Nephron (organoid): ENCODE data around the gene TARS2.

Experiments
- H3K27ac Mint-ChIP-seq, 3 experiments: 2 replicates each; pipeline ENCODE4 v1.8.0; 2020; ENCODE audit warnings: mixed read lengths in 3 of 3, mild to moderate bottlenecking in 2 of 3, moderate library complexity in 1 of 3
- H3K27me3 Mint-ChIP-seq: 2 replicates; pipeline ENCODE4 v1.8.0; 2021; ENCODE audit warnings: low read depth, mild to moderate bottlenecking, moderate library complexity, mixed read lengths
- H3K36me3 Mint-ChIP-seq: 2 replicates; pipeline ENCODE4 v1.8.0; 2020; ENCODE audit warnings: low read depth, mixed read lengths
- H3K4me1 Mint-ChIP-seq: 2 replicates; pipeline ENCODE4 v1.8.0; 2020; ENCODE audit warnings: mixed read lengths
- H3K4me3 Mint-ChIP-seq, 3 experiments: 2 replicates each; pipeline ENCODE4 v1.8.0; 2020; ENCODE audit warnings: mild to moderate bottlenecking in 3 of 3, mixed read lengths in 3 of 3, moderate library complexity in 2 of 3
- H3K9me3 Mint-ChIP-seq: 2 replicates; pipeline ENCODE4 v1.8.0; 2020; ENCODE audit warnings: mixed read lengths
- CTCF ChIP-seq, 3 experiments: fragments of 200-600 bp; sonication (generic); IDR thresholded peaks; one replicate each; pipeline ENCODE4 v1.5.0; 2021; ENCODE audit warnings: antibody characterized with exemption in 3 of 3; ENCODE audit not compliant: unreplicated experiment in 3 of 3

TARS2 gene

GRCh38 chr1:150486966-150487762 lies at the start of gene TARS2:
TSS of gene TARS2 (plus strand) at chr1:150487419. CDS start at chr1:150487451, 32 bp downstream.
- peaks cover 13% of the 10 kb centered on the region for H3K4me1 Mint-ChIP-seq
- no peaks in the 10 kb centered on the region for H3K27me3 Mint-ChIP-seq
- peak within 1 kb of the TSS; percentile 86 to 91 (median 87) for H3K27ac Mint-ChIP-seq

GRCh38 chr1:150441121-150441520 lies 46.1 kb upstream of the TARS2 start:
- Mint-ChIP-seq H3K27me3 (no peaks in the 10 kb centered on the region), H3K27ac (peak overlapping the region in 1 of 3 experiments; percentile 23), H3K9me3 (no peaks in the 10 kb centered on the region), H3K4me3 (no peak overlapping the region), H3K36me3 (peaks cover 62% of the 10 kb centered on the region), H3K4me1 (peaks cover 10% of the 10 kb centered on the region)
- no peak for TF ChIP-seq CTCF (IDR thresholded peaks at IDR 0.05; ENCODE audit: unreplicated experiment in 3 of 3)

More at GRCh38 chr1:150486966-150487762, at the start of gene TARS2:
- Mint-ChIP-seq H3K9me3 (no peaks in the 10 kb centered on the region), H3K36me3 (peaks cover 23% of the 10 kb centered on the region), H3K4me3 (peak within 1 kb of the TSS; percentile 83 to 90 (median 86))
- TF ChIP-seq CTCF (IDR thresholded peaks at IDR 0.05; ENCODE audit: unreplicated experiment in 3 of 3) = peak in 1 of 3 experiments; percentile 8

DNA sequence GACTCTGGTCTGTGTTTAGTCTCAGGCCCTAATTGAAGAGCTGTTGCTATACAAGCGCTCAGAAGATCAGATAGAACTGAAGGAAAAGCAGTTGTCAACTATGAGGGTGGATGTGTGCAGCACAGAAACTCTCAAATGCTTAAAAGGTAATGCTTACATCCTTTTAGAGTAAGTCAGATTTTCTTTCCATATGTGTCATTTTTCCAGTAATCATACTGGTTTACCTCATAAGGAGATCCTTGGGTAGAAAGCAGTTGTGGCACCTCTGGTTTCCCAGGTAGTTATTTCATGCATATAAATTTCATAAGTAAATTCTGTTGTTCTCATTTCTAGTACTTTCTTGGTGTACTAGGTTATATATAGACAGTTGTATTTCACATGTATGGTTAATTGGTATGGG lies 43.0 kb upstream of the TARS2 start:
- H3K4me3 Mint-ChIP-seq = no peak overlapping the region
- peaks cover 71% of the 10 kb centered on the region for H3K36me3 Mint-ChIP-seq
- no peaks in the 10 kb centered on the region for H3K9me3 Mint-ChIP-seq
- H3K27ac Mint-ChIP-seq = no peak overlapping the region
- H3K4me1 Mint-ChIP-seq = peaks cover 10% of the 10 kb centered on the region
- H3K27me3 Mint-ChIP-seq = no peaks in the 10 kb centered on the region
- TF ChIP-seq CTCF (IDR thresholded peaks at IDR 0.05; ENCODE audit: unreplicated experiment in 3 of 3) = no peak

- no peak overlapping the region for H3K4me3 Mint-ChIP-seq
- H3K27ac Mint-ChIP-seq = no peak overlapping the region
- H3K27me3 Mint-ChIP-seq = no peaks in the 10 kb centered on the region
- no peaks in the 10 kb centered on the region for H3K4me1 Mint-ChIP-seq
- TF ChIP-seq CTCF (IDR thresholded peaks at IDR 0.05; ENCODE audit: unreplicated experiment in 3 of 3) = no peak
- no peaks in the 10 kb centered on the region for H3K9me3 Mint-ChIP-seq
- H3K36me3 Mint-ChIP-seq = peaks cover 54% of the 10 kb centered on the region
Observed at GRCh38 chr1:150456146-150456647, 31.0 kb upstream of the TARS2 start.

GRCh38 chr1:150464422-150464826 lies 22.8 kb upstream of the TARS2 start:
- Mint-ChIP-seq H3K27me3 (no peaks in the 10 kb centered on the region), H3K4me1 (no peaks in the 10 kb centered on the region), H3K4me3 (no peak overlapping the region), H3K9me3 (no peaks in the 10 kb centered on the region), H3K36me3 (peaks cover 27% of the 10 kb centered on the region), H3K27ac (no peak overlapping the region)
- TF ChIP-seq CTCF (IDR thresholded peaks at IDR 0.05; ENCODE audit: unreplicated experiment in 3 of 3) = peak; percentile 61 to 77 (median 76)
